Liver (tissue), 9 donors: ENCODE measurements around the gene USP35. TPM values are rescaled to one million over a fixed set of nuclear protein-coding genes. Genes with fewer than 3 reads are reported as not detected.

ENCODE experiments used
- DNase-seq: peaks from one replicate; pipeline ENCODE4 v3.0.0-alpha.2; 2017; ENCODE audit warnings: low spot score
- H3K27ac ChIP-seq, 2 donors: one replicate each; pipeline ENCODE4 v1.7.0; 2013; ENCODE audit warnings: inconsistent platforms in 2 of 2, low read length in 2 of 2, control low read depth in 1 of 2, low read depth in 1 of 2, mild to moderate bottlenecking in 1 of 2
- H3K27me3 ChIP-seq, 4 donors: one replicate each; pipeline versions ENCODE4 v1.6.1 to v1.7.0; 2013; ENCODE audit warnings: low read length in 3 of 4, inconsistent platforms in 1 of 4, mild to moderate bottlenecking in 1 of 4, moderate library complexity in 1 of 4; ENCODE audit not compliant: control insufficient read depth in 4 of 4, insufficient read depth in 4 of 4
- H3K36me3 ChIP-seq, 4 donors: one replicate each; pipeline versions ENCODE4 v1.6.1 to v1.7.0; 2013; ENCODE audit warnings: low read length in 3 of 4, mild to moderate bottlenecking in 3 of 4, low read depth in 1 of 4, moderate library complexity in 1 of 4; ENCODE audit not compliant: control insufficient read depth in 4 of 4, insufficient read depth in 3 of 4
- H3K4me1 ChIP-seq, 4 donors: one replicate each; pipeline versions ENCODE4 v1.6.1 to v1.7.0; 2013; ENCODE audit warnings: low read length in 3 of 4, mild to moderate bottlenecking in 3 of 4, moderate library complexity in 1 of 4; ENCODE audit not compliant: control insufficient read depth in 4 of 4, insufficient read depth in 4 of 4
- H3K4me3 ChIP-seq, 3 donors: one replicate each; pipeline versions ENCODE4 v1.6.1 to v1.7.0; 2013; ENCODE audit warnings: low read length in 3 of 3, control low read depth in 1 of 3, low read depth in 1 of 3, mild to moderate bottlenecking in 1 of 3
- H3K9ac ChIP-seq, 2 donors: one replicate each; pipeline ENCODE4 v1.7.0; 2013; ENCODE audit warnings: low read length in 2 of 2, mild to moderate bottlenecking in 2 of 2, moderate library complexity in 2 of 2, control low read depth in 1 of 2, low read depth in 1 of 2
- H3K9me3 ChIP-seq, 4 donors: one replicate each; pipeline versions ENCODE4 v1.6.1 to v1.7.0; 2013; ENCODE audit warnings: low read length in 3 of 4; ENCODE audit not compliant: control insufficient read depth in 4 of 4
- ATF3 ChIP-seq: IDR thresholded peaks from 2 replicates; pipeline ENCODE4 v1.6.1; 2016; ENCODE audit warnings: antibody characterized with exemption
- CTCF ChIP-seq: fragments of 150-350 bp; IDR thresholded peaks from 2 replicates; pipeline ENCODE4 v1.5.1; 2017; ENCODE audit warnings: improper control_type of control experiment, low read depth, low read length; ENCODE audit not compliant: missing input control
- EGR1 ChIP-seq, 2 donors: IDR thresholded peaks; 2 replicates each; pipeline ENCODE4 v1.6.1; 2016 to 2018; ENCODE audit warnings: antibody characterized with exemption in 2 of 2, low read depth in 2 of 2
- FOXA2 ChIP-seq: IDR thresholded peaks from 2 replicates; pipeline ENCODE4 v1.6.1; 2016; ENCODE audit warnings: antibody characterized with exemption
- HNF4A ChIP-seq, 2 donors: conservative IDR thresholded peaks; 2 replicates each; pipeline ENCODE4 v1.6.1; 2016; ENCODE audit warnings: antibody characterized with exemption in 2 of 2, mild to moderate bottlenecking in 2 of 2
- HNF4G ChIP-seq: IDR thresholded peaks from 2 replicates; pipeline ENCODE4 v1.6.1; 2016; ENCODE audit warnings: antibody characterized with exemption
- JUND ChIP-seq, 2 donors: IDR thresholded peaks; 2 replicates each; pipeline ENCODE4 v1.6.1; 2016; ENCODE audit warnings: antibody characterized with exemption in 2 of 2
- MAX ChIP-seq: IDR thresholded peaks from 2 replicates; pipeline ENCODE4 v1.6.1; 2016; ENCODE audit warnings: antibody characterized with exemption
- NR2F2 ChIP-seq: IDR thresholded peaks from 2 replicates; pipeline ENCODE4 v1.6.1; 2016; ENCODE audit warnings: antibody characterized with exemption
- RAD21 ChIP-seq, 2 donors: IDR thresholded peaks; 2 replicates each; pipeline ENCODE4 v1.6.1; 2016; ENCODE audit warnings: antibody characterized with exemption in 2 of 2, mild to moderate bottlenecking in 2 of 2
- REST ChIP-seq: IDR thresholded peaks from 2 replicates; pipeline ENCODE4 v1.6.1; 2016; ENCODE audit warnings: antibody characterized with exemption, mild to moderate bottlenecking
- RXRA ChIP-seq, 2 donors: IDR thresholded peaks; 2 replicates each; pipeline ENCODE4 v1.6.1; 2017 to 2018; ENCODE audit warnings: antibody characterized with exemption in 2 of 2, mild to moderate bottlenecking in 1 of 2
- SP1 ChIP-seq: IDR thresholded peaks from 2 replicates; pipeline ENCODE4 v1.6.1; 2018; ENCODE audit warnings: antibody characterized with exemption, mild to moderate bottlenecking
- TAF1 ChIP-seq: conservative IDR thresholded peaks from 2 replicates; pipeline ENCODE4 v1.6.1; 2016; ENCODE audit warnings: antibody characterized with exemption, mild to moderate bottlenecking
- YY1 ChIP-seq: IDR thresholded peaks from 2 replicates; pipeline ENCODE4 v1.6.1; 2016; ENCODE audit warnings: antibody characterized with exemption, mild to moderate bottlenecking
- ZBTB33 ChIP-seq: IDR thresholded peaks from 2 replicates; pipeline ENCODE4 v1.6.1; 2016; ENCODE audit warnings: antibody characterized with exemption
- WGBS: extraction: QIAGEN DNeasy Blood & Tissue Kit; methylation state at CpG from one replicate; pipeline ENCODE4 v1.1.7; 2013; 5-methylcytosine and 5-hydroxymethylcytosine counted together
- polyA plus RNA-seq, 2 donors: library from polyadenylated mRNA; stranded (reverse) in 1 of 2; unstranded in 1 of 2; fragments of 200-250 nt in 1 of 2; fragments of >200 nt in 1 of 2; fragmentation: Nextera tagmentation in 1 of 2; extraction: Ambion mirVana in 1 of 2; gene quantifications; one replicate each; pipeline versions ENCODE4 v1.2.1 to v1.2.3, GENCODE V29; 2013 to 2015
- total RNA-seq, 2 donors: library from RNA; depleted of rRNA; stranded (reverse); fragments of >200 nt; gene quantifications; one replicate each; pipeline ENCODE4 v1.2.3, GENCODE V29; 2014
- donor health status: healthy.
- donor health status: healthy.
- donor health status: healthy.
- donor health status: healthy.
- donor health status: healthy.

USP35 gene
- total and polyA plus RNA-seq, 4 donors: 2.3 to 11.0 (median 4.8) TPM

- Histone ChIP-seq H3K9ac (no peak overlapping the region), H3K36me3 (peaks cover 1 to 28% (median 11%) of the 10 kb centered on the region in 4 donors), H3K4me1 (no peaks in the 10 kb centered on the region), H3K4me3 (no peak overlapping the region), H3K27me3 (no peaks in the 10 kb centered on the region), H3K9me3 (no peaks in the 10 kb centered on the region), H3K27ac (no peak overlapping the region)
- no peak for TF ChIP-seq SP1
- no peak for TF ChIP-seq MAX
- TF ChIP-seq TAF1: no peak
- no peak for TF ChIP-seq HNF4G
- TF ChIP-seq RAD21 (IDR thresholded peaks at IDR 0.05): no peak
- no peak for TF ChIP-seq ZBTB33
- no peak for TF ChIP-seq CTCF
- no peak for TF ChIP-seq JUND (IDR thresholded peaks at IDR 0.05)
- no peak for TF ChIP-seq REST
- no peak for TF ChIP-seq YY1
- TF ChIP-seq FOXA2: no peak
- TF ChIP-seq RXRA (IDR thresholded peaks at IDR 0.05): no peak
- 95% methylated on average over 9 of the region's 9 CpGs for WGBS
- DNase-seq: no peak
Observed at GRCh38 chr11:78223320-78223954, 34.7 kb downstream of the USP35 start.

- no peak for TF ChIP-seq NR2F2
- TF ChIP-seq HNF4A (conservative IDR thresholded peaks at IDR 0.05): no peak
- no peak for TF ChIP-seq TAF1
- no peak for TF ChIP-seq ATF3
- TF ChIP-seq HNF4G: no peak
- no peak for TF ChIP-seq RAD21 (IDR thresholded peaks at IDR 0.05)
- TF ChIP-seq RXRA (IDR thresholded peaks at IDR 0.05): no peak
- no peak for TF ChIP-seq ZBTB33
- TF ChIP-seq REST: no peak
- TF ChIP-seq EGR1 (IDR thresholded peaks at IDR 0.05; ENCODE audit: low read depth in 2 of 2): no peak
- TF ChIP-seq SP1: no peak
- no peak for TF ChIP-seq FOXA2
- Histone ChIP-seq H3K4me3 (no peak overlapping the region), H3K9me3 (no peaks in the 10 kb centered on the region), H3K36me3 (peaks cover 0 to 20% (median 6%) of the 10 kb centered on the region in 4 donors), H3K27me3 (no peaks in the 10 kb centered on the region), H3K9ac (no peak overlapping the region), H3K27ac (no peak overlapping the region), H3K4me1 (no peaks in the 10 kb centered on the region)
- WGBS: 92% methylated on average over 4 of the region's 4 CpGs
- no peak for DNase-seq
Observed at GRCh38 chr11:78224506-78224905, 35.8 kb downstream of the USP35 start.
